NB4 (cell line): ENCODE measurements around the gene NRXN3.

ENCODE experiments used
- DNase-seq: peaks from one replicate; pipeline ENCODE4 v3.0.0; 2010; ENCODE audit warnings: low read depth
- H3K4me3 ChIP-seq: one replicate; pipeline ENCODE4 v1.5.1; 2011; ENCODE audit warnings: mild to moderate bottlenecking, low read depth, low read length, moderate library complexity
- CTCF ChIP-seq: IDR thresholded peaks from one replicate; pipeline ENCODE4 v1.5.1; 2012; ENCODE audit warnings: low read depth, low read length
- MAX ChIP-seq: IDR thresholded peaks from 2 replicates; pipeline ENCODE4 v1.6.1; 2011; ENCODE audit warnings: low read depth, low read length
- MYC ChIP-seq: IDR thresholded peaks from 2 replicates; pipeline ENCODE4 v1.6.1; 2011; ENCODE audit warnings: low read depth, low read length
- POLR2A ChIP-seq: IDR thresholded peaks from 2 replicates; pipeline ENCODE4 v1.6.1; 2011; ENCODE audit warnings: mild to moderate bottlenecking; ENCODE audit not compliant: insufficient read length; ENCODE audit errors: extremely low read depth

NRXN3 gene

GRCh38 chr14:78242086-78242485 is 71.9 kb downstream of the NRXN3 start:
- TF ChIP-seq MYC: no peak
- TF ChIP-seq MAX: no peak
- no peak for TF ChIP-seq CTCF
- no peak for TF ChIP-seq POLR2A
- H3K4me3 ChIP-seq: no peak overlapping the region
- DNase-seq: no peak

GRCh38 chr14:78243187-78243586 is 73.0 kb downstream of the NRXN3 start:
- H3K4me3 ChIP-seq: no peak overlapping the region
- TF ChIP-seq MAX (no peak), CTCF (no peak), POLR2A (no peak), MYC (no peak)
- DNase-seq: no peak

- TF ChIP-seq POLR2A (no peak), MAX (no peak), MYC (no peak), CTCF (no peak)
- DNase-seq: no peak
- H3K4me3 ChIP-seq: no peak overlapping the region
Observed at GRCh38 chr14:78245238-78245637, 75.1 kb downstream of the NRXN3 start.

GRCh38 chr14:78248501-78249090 is 78.4 kb downstream of the NRXN3 start:
- no peak for TF ChIP-seq MAX
- no peak for TF ChIP-seq MYC
- no peak for TF ChIP-seq POLR2A
- no peak for TF ChIP-seq CTCF
- no peak for DNase-seq
- no peak overlapping the region for H3K4me3 ChIP-seq

- H3K4me3 ChIP-seq: no peak overlapping the region
- TF ChIP-seq CTCF (no peak), MYC (no peak), POLR2A (no peak), MAX (no peak)
- DNase-seq: no peak
Observed at GRCh38 chr14:78251308-78251707, 81.1 kb downstream of the NRXN3 start.

GRCh38 chr14:78253986-78254385 is 83.8 kb downstream of the NRXN3 start:
- no peak for TF ChIP-seq MAX
- TF ChIP-seq MYC: no peak
- no peak for TF ChIP-seq CTCF
- no peak for TF ChIP-seq POLR2A
- peak; percentile 16 for DNase-seq
- no peak overlapping the region for H3K4me3 ChIP-seq
